Epithelial cell of esophagus (primary cell): Measurements from ENCODE around the gene B4GALNT1.

Source experiments
- DNase-seq: peaks from one replicate; pipeline ENCODE4 v3.0.0; 2010; ENCODE audit warnings: low read depth
- H3K4me3 ChIP-seq: 2 replicates; pipeline ENCODE4 v1.5.1; 2011; ENCODE audit warnings: mild to moderate bottlenecking, low read length, control low read depth
- TF ChIP-seq, protein P1 (sequence below): IDR thresholded peaks from 2 replicates; pipeline ENCODE4 v1.5.1; 2011; ENCODE audit warnings: low read depth, mild to moderate bottlenecking, low read length, control low read depth, inconsistent platforms; ENCODE audit not compliant: insufficient read depth; ENCODE audit errors: missing control alignments

The B4GALNT1 gene

DNA sequence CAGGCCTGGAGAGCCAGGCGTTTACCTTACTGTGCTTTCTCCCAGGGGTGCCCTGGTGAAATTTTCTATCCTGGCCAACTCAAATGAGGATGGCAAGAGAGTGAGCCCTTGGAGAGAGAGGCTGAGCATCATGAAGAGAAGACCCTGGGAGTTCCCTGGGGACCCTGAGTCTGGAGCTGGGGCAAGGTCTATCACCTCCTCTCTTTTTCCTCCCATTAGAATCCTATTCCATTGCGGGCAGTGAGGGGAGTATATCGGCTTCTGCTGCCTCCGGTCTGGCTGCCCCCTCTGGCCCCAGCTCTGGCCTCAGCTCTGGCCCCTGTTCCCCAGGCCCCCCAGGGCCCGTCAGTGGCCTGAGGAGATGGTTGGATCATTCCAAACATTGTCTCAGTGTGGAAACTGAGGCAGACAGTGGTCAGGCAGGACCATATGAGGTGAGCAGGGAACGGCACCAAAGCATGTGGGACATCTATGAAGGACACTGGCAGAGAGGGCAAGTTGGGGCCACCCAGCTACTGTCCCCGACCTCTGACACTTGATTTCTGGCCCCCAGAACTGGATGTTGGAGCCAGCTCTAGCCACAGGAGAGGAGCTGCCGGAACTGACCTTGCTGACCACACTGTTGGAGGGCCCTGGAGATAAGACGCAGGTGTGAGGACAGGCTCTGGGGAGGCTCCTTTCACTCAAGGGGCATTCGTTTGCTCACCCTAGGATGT, 20.1 kb downstream of the B4GALNT1 start:
- no peak overlapping the region for H3K4me3 ChIP-seq
- DNase-seq = no peak
- TF ChIP-seq, protein P1, sequence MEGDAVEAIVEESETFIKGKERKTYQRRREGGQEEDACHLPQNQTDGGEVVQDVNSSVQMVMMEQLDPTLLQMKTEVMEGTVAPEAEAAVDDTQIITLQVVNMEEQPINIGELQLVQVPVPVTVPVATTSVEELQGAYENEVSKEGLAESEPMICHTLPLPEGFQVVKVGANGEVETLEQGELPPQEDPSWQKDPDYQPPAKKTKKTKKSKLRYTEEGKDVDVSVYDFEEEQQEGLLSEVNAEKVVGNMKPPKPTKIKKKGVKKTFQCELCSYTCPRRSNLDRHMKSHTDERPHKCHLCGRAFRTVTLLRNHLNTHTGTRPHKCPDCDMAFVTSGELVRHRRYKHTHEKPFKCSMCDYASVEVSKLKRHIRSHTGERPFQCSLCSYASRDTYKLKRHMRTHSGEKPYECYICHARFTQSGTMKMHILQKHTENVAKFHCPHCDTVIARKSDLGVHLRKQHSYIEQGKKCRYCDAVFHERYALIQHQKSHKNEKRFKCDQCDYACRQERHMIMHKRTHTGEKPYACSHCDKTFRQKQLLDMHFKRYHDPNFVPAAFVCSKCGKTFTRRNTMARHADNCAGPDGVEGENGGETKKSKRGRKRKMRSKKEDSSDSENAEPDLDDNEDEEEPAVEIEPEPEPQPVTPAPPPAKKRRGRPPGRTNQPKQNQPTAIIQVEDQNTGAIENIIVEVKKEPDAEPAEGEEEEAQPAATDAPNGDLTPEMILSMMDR = no peak

- TF ChIP-seq, protein P1 = no peak
- DNase-seq = no peak
- no peak overlapping the region for H3K4me3 ChIP-seq
Observed at GRCh38 chr12:57611827-57612710, 20.9 kb downstream of the B4GALNT1 start.

DNA sequence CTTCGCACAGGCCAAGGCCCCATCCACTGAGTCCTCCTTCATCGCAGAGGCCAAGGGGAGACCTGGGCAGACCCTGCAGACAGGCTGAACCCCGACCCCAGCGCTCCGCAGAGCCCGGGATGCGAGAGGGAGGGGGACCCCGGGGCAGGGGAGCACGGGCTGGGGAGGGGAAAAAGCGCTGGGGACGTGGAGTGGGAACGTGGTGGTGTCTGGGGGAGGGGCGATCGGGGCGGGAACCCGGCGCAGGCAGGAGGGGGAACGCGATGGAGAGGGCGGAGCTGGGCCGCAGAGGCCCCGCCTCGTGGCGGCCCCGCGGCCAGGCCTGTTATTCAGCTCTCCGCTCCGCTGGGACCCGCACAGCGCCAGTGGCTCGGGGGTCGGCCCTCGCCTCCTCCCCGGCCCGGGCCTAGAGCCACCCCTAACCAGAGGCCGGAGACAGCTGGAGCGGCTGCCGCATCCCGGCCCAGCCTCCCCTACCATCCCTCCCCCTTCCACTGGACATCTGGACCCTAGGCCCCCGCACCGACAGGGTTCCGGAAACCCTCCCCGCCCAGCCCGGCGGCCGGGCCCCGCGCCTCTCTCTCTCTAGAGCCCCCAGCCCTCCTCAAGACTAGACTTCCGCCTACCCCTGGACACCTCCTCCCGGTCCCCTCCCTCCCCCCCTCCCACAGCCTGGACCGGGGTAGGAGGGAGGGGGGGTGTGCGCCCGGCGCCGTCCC, 21.7 kb downstream of the B4GALNT1 start, which contains the start of gene ARHGEF25:
Gene ARHGEF25 (plus strand): TSS at position 328 of the 719 bp plus-strand sequence. CDS start 460 bp downstream, outside the sequence.
- no peak for DNase-seq
- TF ChIP-seq, protein P1 = no peak
- H3K4me3 ChIP-seq = peak within 1 kb of the TSS; percentile 41

DNA sequence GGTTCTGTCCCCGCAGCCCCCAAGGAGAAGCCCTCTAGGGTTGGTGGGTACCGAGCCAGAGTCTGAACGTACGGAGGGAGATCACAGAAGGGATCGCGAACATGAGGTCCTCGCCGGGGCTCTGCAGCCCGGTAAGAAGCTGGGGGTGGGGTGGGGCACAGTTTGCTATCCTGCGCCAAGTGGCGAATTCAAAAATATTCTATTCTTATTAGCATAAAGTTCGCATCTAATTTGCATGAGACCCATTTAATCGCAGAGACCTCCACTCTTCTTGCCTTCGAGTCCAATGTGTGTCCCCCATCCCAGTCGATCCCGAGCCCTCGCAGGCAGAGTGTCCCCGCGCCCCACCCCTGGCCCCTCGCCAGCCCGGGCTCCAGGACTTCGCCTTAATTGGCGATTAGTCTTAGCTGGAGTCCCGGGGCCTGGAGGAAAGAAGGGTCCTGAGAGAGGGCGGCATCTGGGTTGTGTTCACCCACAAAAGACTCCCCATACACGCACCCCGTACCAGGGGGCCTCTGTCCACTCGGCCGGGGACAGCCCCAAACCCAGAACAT, 22.4 kb downstream of the B4GALNT1 start:
- no peak for DNase-seq
- TF ChIP-seq, protein P1 = no peak
- peak overlapping the region; percentile 41 for H3K4me3 ChIP-seq

DNA sequence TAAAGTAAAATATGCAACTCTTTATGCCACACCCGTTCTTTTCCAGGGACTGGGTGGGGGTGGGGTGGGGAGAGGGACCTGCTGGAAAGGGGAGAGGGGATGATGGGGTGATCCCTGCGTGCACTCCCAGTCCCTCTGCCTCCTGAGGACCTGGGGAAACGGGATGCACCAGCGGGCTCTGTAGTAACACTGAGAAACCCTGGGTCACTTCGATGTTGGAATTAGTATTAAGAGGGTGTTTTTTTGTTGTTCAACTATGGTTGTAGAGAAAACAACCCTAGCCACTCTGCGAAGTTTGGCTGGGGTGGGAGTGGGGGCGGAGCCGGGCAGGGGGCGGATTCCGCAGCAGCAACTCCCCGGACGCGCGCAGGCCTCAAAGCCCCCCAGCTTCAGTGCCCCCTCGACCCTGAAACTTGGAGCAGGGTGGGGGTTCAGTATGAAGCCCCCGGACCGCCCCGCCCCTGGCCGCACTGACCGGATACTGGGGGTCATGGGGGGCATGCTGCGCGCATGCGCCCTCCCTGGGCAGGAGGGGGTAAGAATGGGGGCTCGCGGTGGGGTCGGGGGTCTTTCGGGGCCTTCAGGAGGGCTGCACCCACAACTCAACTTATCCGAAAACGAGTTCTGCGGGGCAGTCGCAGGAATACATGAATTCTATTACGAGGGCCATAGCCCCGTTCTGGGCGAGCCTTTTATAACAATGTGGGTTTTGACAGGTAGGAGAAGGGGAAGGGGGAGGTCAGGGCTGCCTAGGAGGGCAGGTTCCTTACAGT, 23.0 kb downstream of the B4GALNT1 start:
- TF ChIP-seq, protein P1 = no peak
- no peak for DNase-seq
- H3K4me3 ChIP-seq = no peak overlapping the region

DNA sequence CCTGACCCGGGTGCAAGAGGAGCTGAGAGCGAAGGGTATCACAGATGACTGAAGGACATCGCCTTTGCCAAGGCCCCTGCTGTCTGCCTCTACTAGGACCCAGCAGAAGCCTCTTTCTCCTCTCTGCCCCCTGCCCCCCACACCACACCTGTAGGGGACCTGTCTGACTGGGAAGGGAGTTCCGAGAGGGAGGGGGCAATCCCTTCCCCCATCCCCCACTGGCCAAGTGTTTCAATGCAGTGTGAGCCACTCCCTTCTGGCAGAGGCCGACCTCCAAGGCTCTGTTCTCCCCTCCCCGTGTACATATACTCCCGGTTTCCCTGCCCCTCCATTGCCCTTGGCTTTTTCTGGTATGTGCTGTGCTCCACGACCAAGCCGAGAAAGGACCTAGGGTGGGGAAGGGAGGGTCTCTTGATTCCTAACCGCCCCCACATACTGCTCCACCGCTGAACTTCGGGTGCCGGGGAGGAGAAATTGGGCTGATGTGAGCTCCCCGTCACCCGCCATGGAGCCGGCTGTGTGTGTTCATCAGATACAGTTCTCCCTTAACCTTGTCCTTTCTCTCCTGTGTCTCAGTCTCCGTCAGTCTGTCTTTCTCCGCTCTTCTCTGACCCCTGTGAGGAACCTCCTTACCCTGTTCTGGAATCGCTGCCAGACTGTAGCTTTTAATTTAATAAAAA, 23.8 kb downstream of the B4GALNT1 start:
- TF ChIP-seq, protein P1 = no peak
- H3K4me3 ChIP-seq = no peak overlapping the region
- no peak for DNase-seq
